ENCODE data around the gene COX7A1.
A peak's percentile ranks its signal among the peaks of the same experiment; 100 is the strongest.
"Not testable (repeated sequence)": the region's sequence is repeated elsewhere in the genome, so short reads cannot be mapped to it uniquely, and the experiment has no call there.

Gene COX7A1

GRCh38 chr19:36152352-36153091 lies at the start of gene COX7A1:
Gene COX7A1, minus strand, starts transcription at chr19:36152447. Its CDS starts 40 bp downstream, at chr19:36152407.
- peak in 14 of 58 donors; percentile 7 to 47 (median 19) for DNase-seq

- DNase-seq, result no peak
These were observed 49.4 kb upstream of the COX7A1 start for GRCh38 chr19:36201684-36202083.

DNA sequence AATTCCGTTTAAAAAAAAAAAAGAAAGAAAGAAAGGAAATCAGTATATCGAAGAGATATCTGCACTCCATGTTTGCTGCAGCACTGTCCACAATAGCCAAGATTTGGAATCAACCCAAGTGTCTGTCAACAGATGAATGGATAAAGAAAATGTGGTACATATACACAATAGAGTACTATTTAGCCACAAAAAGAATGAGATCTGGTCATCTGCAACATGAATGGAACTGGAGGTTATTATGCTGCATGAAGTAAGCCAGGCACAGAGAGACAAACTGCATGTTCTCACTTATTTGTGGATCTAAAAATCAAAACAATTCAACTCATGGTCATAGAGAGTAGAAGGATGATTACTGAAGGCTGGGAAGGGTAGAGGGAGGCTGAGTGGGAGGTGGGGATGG lies 45.9 kb upstream of the COX7A1 start:
- DNase-seq, result peak in 13 of 58 donors; percentile 14 to 88 (median 37)

GRCh38 chr19:36196249-36196648 lies 44.0 kb upstream of the COX7A1 start:
- DNase-seq, result no peak

- not testable (repeated sequence) for DNase-seq
These were observed 34.5 kb upstream of the COX7A1 start for GRCh38 chr19:36186722-36187121.

GRCh38 chr19:36183245-36183628 lies 31.0 kb upstream of the COX7A1 start:
- no peak for DNase-seq

DNA sequence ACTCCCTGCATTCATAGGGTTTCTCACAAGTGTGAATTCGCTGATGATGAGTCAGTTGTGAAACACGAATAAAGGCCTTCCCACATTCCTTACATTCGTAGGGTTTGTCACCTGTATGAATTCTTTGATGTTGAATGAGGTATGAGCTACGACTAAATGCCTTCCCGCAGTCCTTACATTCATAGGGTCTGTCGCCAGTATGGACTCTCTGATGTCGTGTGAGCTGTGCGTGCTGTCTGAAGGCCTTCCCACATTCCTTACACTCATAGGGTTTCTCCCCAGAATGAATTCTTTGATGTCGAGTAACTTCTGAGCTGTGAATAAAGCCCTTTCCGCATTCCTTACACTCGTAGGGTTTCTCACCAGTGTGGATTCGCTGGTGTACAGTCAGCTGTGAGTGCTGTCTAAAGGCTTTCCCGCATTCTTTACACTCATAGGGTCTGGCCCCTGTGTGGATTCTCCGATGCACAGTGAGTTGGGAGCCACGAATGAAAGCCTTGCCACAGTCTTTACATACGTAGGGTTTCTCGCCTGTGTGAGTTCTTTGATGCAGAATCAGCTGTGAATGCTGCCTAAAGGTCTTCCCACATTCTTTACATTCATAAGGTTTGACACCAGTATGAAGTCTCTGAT lies 30.5 kb upstream of the COX7A1 start:
- DNase-seq, result no peak

DNA sequence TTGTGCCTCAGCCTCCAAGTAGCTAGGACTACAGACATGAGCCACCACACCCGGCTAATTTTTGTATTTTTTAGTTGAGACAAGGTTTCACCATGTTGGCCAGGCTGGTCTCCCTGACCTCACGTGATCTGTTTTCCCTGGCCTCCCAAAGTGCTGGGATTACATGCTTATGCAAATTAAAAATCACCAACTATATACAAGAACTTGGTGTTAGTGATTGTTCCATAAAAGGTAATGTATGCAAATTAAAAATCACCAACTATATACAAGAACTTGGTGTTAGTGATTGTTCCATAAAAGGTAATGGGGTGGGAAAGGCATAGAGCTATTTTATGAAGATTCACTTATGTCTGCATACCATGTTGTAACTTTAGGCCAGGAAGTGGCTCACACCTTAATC lies 26.8 kb upstream of the COX7A1 start:
- DNase-seq, result not testable (repeated sequence)

DNA sequence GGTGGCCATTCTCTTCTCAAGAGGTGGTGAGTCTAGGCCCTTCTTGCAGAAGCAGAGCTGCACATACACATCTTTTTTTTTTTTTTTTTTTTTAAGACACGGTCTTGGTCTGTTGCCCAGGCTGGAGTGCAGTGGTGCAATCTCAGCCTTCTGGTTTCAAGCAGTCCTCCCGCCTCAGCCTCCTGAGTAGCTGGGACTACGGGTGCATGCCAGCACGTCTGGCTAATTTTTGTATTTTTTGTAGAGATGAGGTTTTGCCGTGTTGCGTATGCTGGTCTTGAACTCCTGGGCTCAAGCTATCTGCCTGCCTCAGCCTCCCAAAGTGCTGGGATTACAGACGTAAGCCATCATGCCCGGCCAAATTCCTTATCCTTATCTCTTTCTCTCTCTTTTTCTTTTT lies 21.6 kb upstream of the COX7A1 start:
- not testable (repeated sequence) for DNase-seq

DNA sequence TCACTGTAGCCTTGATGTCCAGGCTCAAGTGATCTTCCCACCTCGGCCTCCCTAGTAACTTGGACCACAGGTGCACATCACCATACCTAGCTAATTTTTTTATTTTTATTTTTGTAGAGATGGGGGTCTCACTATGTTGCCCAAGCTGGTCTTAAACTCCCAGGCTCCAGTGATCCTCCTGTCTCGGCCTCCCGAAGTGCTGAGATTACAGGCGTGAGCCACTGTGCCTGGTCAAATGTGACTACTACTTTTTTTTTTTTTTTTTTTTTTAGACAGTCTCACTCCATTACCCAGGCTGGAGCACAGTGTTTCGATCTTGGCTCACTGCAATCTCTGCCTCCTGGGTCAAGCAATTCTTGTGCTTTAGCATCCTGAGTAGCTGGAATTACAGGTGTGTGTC lies 20.6 kb upstream of the COX7A1 start:
- no peak for DNase-seq

- DNase-seq, result no peak
These were observed 17.0 kb upstream of the COX7A1 start for GRCh38 chr19:36169084-36169760.

GRCh38 chr19:36163813-36164212 lies 11.6 kb upstream of the COX7A1 start:
- DNase-seq, result no peak

- no peak for DNase-seq
These were observed 8.8 kb upstream of the COX7A1 start for GRCh38 chr19:36160821-36161596.

- no peak for DNase-seq
These were observed 879 bp upstream of the COX7A1 start for GRCh38 chr19:36153126-36153525.

GRCh38 chr19:36152019-36152351 lies 262 bp downstream of the COX7A1 start:
- no peak for DNase-seq

- DNase-seq, result peak in 3 of 58 donors; percentile 3 to 24 (median 16)
These were observed 866 bp downstream of the COX7A1 start for GRCh38 chr19:36151144-36152018.

GRCh38 chr19:36150586-36150985 lies 1.7 kb downstream of the COX7A1 start:
- no peak for DNase-seq

GRCh38 chr19:36149673-36150406 lies 2.4 kb downstream of the COX7A1 start:
- no peak for DNase-seq

DNA sequence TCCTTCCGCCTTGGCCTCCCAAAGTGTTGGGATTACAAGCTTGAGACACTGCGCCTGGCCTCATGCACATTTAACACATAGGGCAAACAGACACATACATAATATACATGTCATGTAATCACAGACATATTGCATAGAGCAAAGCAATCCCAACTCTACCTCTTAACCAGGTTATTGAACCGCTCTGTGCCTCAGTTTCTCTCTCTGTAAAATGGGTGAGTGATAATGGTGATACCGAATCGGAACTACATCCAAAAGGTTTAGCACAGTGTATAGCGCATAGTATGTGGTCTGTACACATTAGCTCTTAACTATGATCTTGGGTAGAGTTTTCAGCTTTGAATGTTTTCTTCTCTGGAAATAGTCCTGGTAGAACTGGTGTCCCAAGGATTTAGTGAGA lies 7.6 kb downstream of the COX7A1 start:
- DNase-seq, result no peak

DNA sequence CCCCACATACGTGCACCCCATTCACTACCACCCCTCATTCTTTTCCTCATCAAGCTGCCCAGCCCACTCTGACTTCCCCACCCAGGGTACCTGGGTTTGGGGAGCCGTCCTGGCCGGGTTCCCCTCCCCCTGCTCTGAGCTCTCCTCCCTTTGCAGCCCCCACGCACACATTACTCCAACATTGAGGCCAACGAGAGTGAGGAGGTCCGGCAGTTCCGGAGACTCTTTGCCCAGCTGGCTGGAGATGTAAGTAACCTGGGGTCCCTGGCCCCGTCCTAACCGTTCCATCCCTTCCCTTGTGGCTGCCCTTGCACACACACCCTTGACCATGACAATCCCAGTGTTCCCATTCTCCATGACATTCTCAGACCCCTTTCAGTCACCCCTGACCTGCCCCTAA lies 9.8 kb downstream of the COX7A1 start:
- no peak for DNase-seq
